ENCODE results near the gene GABRG3. TPM values are rescaled to one million over a fixed set of nuclear protein-coding genes. Genes with fewer than 3 reads are reported as not detected.

GABRG3 gene
- total and polyA plus RNA-seq, 2 of the 4 experiments (the other 2 are of a cell fraction) = not detected

- Histone ChIP-seq H3K27me3 (ENCODE audit: control insufficient read depth, insufficient read depth, low read length) (no peaks in the 10 kb centered on the region), H3K9me3 (ENCODE audit: control insufficient read depth, insufficient read depth, low read length) (peaks cover 32% of the 10 kb centered on the region), H3K9ac (ENCODE audit: low read depth, low read length) (no peak overlapping the region), H2AK9ac (replicated peaks; ENCODE audit: low read depth, low read length, poor library complexity) (no peak overlapping the region), H3K14ac (replicated peaks; ENCODE audit: low read depth, low read length) (no peak overlapping the region), H4K5ac (ENCODE audit: low read depth, low read length) (no peak overlapping the region), H2AK5ac (ENCODE audit: low read depth, low read length) (no peak overlapping the region), H3K23ac (ENCODE audit: low read depth, low read length) (no peak overlapping the region), H3K4ac (ENCODE audit: low read depth, low read length) (no peak overlapping the region), H3K4me3 (ENCODE audit: insufficient read depth, low read depth, low read length) (no peak overlapping the region), H4K8ac (ENCODE audit: low read depth in 2 of 2, low read length in 2 of 2) (no peak overlapping the region), H3K4me1 (ENCODE audit: control insufficient read depth, insufficient read depth, low read length) (no peaks in the 10 kb centered on the region), H3K36me3 (ENCODE audit: control insufficient read depth, insufficient read depth, low read length) (no peaks in the 10 kb centered on the region), H4K20me1 (ENCODE audit: insufficient read depth, low read length) (no peaks in the 10 kb centered on the region), H3K9me1 (ENCODE audit: insufficient read depth, low read length) (no peaks in the 10 kb centered on the region), H4K91ac (ENCODE audit: insufficient read depth, low read depth, low read length) (no peak overlapping the region), H2BK15ac (ENCODE audit: low read depth, low read length) (no peak overlapping the region), H3K56ac (ENCODE audit: extremely low read depth, insufficient read depth, low read length) (no peak overlapping the region), H3K79me1 (ENCODE audit: low read depth in 1 of 2, low read length in 2 of 2) (no peaks in the 10 kb centered on the region), H2BK120ac (ENCODE audit: low read depth, low read length) (no peak overlapping the region), H2AFZ (replicated peaks; ENCODE audit: low read length, poor library complexity) (no peak overlapping the region), H2BK5ac (ENCODE audit: low read depth, low read length, poor library complexity, severe bottlenecking) (no peak overlapping the region), H2BK20ac (ENCODE audit: low read depth, low read length) (no peak overlapping the region), H3K4me2 (ENCODE audit: low read depth, low read length) (no peak overlapping the region), H3K18ac (ENCODE audit: low read depth, low read length) (no peak overlapping the region), H3K27ac (ENCODE audit: insufficient read depth, low read length) (no peak overlapping the region)
- no TSS peak for BruUV-seq (replicated peaks)
- DNase-seq (no peak), ATAC-seq (ENCODE audit: low read depth) (no peak)
- CTCF ChIA-PET = no interaction called here
- POLR2A ChIA-PET (ENCODE audit: unreplicated experiment) = no interaction called here
- 83% methylated on average over 1 of the region's 5 CpGs; no CpG with 5 or more reads in 1 of the 2 experiments for WGBS, 2 experiments (ENCODE audit: extremely low coverage in 2 of 2, insufficient read length in 1 of 2)
- intact Hi-C loops (cut with micrococcal nuclease) (no loop called here), in situ Hi-C loops (cut with MboI; ENCODE audit: low sequenced_read_pairs) (no loop called here), dilution Hi-C loops (cut with HindIII; ENCODE audit: low sequenced_read_pairs, unreplicated experiment) (no loop called here)
- no peak for TF ChIP-seq NFE2L2 (IDR thresholded peaks at IDR 0.05; ENCODE audit: low read depth, low read length)
- TF ChIP-seq MXI1 (IDR thresholded peaks at IDR 0.05; ENCODE audit: borderline replicate concordance, low read depth, low read length) = no peak
- TF ChIP-seq MAFK (IDR thresholded peaks at IDR 0.05; ENCODE audit: low read depth, low read length) = no peak
- TF ChIP-seq USF2 (IDR thresholded peaks at IDR 0.05; ENCODE audit: low read depth, low read length) = no peak
- TF ChIP-seq ELK1 (IDR thresholded peaks at IDR 0.05; ENCODE audit: borderline replicate concordance, low read depth, low read length) = no peak
- TF ChIP-seq CTCF (conservative IDR thresholded peaks at IDR 0.05; ENCODE audit: low read depth, low read length) = no peak
- no peak for TF ChIP-seq BHLHE40 (IDR thresholded peaks at IDR 0.05; ENCODE audit: low read depth, low read length)
- no peak for TF ChIP-seq CHD1 (IDR thresholded peaks at IDR 0.05; ENCODE audit: low read depth, low read length)
- no peak for TF ChIP-seq FOS (IDR thresholded peaks at IDR 0.05; ENCODE audit: low read depth, low read length)
- TF ChIP-seq RAD21 (IDR thresholded peaks at IDR 0.05; ENCODE audit: low read length) = no peak
- TF ChIP-seq CEBPB (IDR thresholded peaks at IDR 0.05; ENCODE audit: low read depth, low read length) = no peak
- TF ChIP-seq SMC3 (IDR thresholded peaks at IDR 0.05; ENCODE audit: low read depth, low read length) = no peak
- no peak for TF ChIP-seq RCOR1 (IDR thresholded peaks at IDR 0.05; ENCODE audit: insufficient replicate concordance, low read length)
- TF ChIP-seq POLR2A (IDR thresholded peaks at IDR 0.05; ENCODE audit: low read depth, low read length) = no peak
- TF ChIP-seq RFX5 (IDR thresholded peaks at IDR 0.05; ENCODE audit: low read depth, low read length) = no peak
Observed at GRCh38 chr15:27339138-27339537, 368.2 kb downstream of the GABRG3 start.

Data from IMR-90 (cell line).